A549 treated with DMSO at 1 μM for 4 hours (cell line): ENCODE data around the gene KLK7. TPM values are rescaled to one million over a fixed set of nuclear protein-coding genes. Genes with fewer than 3 reads are reported as not detected.

Source experiments
- total RNA-seq: library from RNA; stranded (reverse); fragments of 200-300 nt; extraction: Qiagen RNA extraction; gene quantifications from 5 replicates; pipeline ENCODE4 v1.2.3, GENCODE V29; 2022; ENCODE audit warnings: low read depth

The KLK7 gene
- total RNA-seq: not detected in 5 replicates

DNA sequence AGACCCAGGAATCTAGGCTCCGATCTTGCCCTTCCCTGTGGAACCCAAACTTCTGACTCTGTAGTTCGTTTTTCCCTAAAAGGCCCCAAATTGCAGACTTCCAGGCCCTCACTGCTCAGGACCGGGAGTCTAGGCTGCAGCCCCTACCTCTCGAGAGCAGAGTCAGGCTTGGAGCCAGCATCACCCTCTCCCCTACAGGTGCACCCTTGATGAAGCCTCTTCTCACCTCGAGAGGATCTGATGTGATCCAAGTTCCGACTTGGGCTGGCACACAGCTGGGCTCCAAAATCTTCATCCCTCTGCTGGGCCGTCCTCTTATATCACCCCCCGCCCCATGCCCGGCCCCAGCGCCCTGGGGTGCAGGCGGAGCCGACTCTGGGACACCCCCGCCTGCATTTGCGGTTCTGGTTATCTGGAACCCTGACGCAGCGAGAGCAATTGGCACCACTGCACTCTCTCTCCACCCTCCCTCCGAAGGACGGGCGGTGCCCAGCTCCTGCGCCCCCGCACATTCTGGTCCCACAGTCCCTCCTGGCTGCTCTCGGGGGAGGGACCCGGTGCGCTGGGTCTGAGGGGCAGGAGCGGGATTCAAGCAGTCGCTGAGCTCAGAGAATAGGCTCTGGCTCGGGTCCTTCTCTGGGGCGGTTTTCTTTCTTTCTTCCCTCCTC is at the start of gene KLK7:
KLK7 (minus strand) TSS at position 293 of the 668 bp plus-strand sequence. CDS start 1,518 bp downstream, outside the sequence.

DNA sequence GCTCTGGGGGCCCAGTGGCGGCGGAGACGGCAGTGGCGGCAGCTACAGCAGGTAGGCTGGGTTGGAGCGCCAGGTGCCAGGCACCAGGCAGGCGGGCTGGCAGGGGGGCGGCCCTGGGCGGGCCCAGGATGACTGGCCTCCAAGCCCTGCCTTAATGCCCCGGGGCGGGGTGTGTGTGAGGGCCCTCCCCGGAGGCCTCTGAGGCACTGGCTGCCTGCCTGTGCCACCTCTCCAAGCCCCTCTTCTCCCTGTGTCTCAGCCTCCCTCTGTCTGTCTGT is 42.8 kb upstream of the KLK7 start, which contains the start of gene KLK11:
KLK11 (minus strand) TSS at position 63 of the 278 bp plus-strand sequence. CDS start 985 bp downstream, outside the sequence.

DNA sequence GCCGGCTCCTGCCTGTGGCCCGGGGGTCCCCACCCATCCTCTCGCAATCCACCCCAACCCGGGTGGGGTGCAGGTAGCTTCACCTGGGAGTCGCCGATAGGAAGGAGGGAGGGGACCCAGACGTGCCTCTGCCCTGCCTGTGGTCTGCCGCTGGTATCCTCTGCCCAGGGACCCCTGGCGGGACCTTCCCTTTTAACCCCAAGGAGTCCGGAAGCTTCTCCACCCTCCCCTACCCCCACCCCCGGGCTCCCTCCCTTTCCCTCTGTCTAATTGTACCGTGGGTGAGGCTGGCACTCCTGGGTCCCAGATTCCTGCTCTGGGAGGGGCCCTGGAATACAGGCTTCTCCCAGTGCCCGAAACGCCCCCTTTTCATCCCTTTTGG is 35.8 kb upstream of the KLK7 start, which contains the start of gene KLK10:
KLK10 (minus strand) TSS at position 166 of the 382 bp plus-strand sequence. CDS start 579 bp downstream, outside the sequence.

DNA sequence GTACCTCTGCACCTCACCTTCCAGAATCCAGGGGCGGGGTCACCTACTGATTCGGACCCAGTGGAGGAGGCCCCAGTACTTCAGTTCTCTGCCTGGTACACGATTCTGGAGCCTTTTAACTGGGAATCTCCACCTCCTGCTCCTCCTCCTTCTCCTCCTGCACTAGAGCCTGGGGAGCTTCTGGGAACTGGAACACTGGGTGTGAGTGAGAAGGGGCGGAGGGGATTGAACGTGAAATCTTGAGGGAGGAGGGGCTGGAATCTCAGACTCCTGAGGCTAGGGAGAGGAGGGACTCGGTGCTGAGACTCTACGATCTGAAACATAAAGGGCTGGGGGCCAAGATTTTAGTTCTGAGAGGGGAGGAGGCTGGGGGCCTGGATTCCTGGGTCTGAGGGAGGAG is 17.8 kb upstream of the KLK7 start, which contains the start of gene KLK8:
KLK8 (minus strand) TSS at position 90 of the 400 bp plus-strand sequence. CDS start 437 bp downstream, outside the sequence.

DNA sequence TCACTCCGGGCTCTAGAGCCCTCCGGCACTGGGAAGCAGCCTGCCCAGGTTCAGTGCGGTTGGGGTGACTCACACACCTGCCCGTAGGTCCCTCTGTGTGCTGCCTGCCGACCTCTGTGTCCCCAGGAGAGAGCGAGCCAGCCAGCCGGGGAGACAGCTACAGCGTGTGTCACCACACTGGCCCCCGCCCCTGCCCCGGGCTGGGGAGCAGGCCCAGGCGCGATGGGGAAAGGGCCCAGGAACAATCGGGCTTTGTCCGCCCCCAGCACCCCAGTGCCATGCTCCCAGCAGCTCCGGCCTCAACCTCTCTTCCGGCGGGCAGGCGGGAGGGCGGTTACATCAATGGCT is 14.3 kb downstream of the KLK7 start, which contains the start of gene KLK6:
KLK6 (minus strand) TSS at position 179 of the 348 bp plus-strand sequence. CDS start 1,487 bp downstream, outside the sequence.

DNA sequence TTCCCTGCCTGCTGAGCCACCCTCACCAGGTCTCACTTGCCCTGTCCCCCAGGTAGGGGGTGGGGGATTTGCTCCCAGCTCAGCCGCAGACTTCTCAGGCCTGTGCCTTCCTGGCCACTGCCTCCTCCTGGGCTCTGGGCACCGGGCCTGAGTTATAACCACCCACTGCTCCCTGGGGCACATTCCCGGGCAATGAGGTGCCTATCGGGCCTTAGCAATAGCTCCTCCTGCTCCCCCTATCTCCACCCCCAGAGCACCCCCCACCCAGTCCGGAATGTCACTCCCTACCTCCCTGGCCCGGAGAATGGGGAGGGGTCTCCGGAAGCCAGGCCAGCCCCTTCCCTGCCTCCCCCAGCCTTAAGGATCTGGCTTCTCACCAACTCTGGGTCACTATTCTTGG is 30.8 kb downstream of the KLK7 start, which contains the start of gene KLK5:
KLK5 (minus strand) TSS at position 129 of the 400 bp plus-strand sequence. CDS start 381 bp downstream, outside the sequence.

Other genes with a start within 250 kb of the KLK7 start
- not detected in 5 replicates for gene GPR32, start 213.5 kb downstream of the KLK7 start, total RNA-seq
- not detected in 5 replicates for gene ACP4, start 193.5 kb downstream of the KLK7 start, total RNA-seq
- 0.11 to 0.13 TPM in 2 of 5 replicates, not detected in the others for gene KLK1, start 160.1 kb downstream of the KLK7 start, total RNA-seq
- gene KLK15, start 150.3 kb downstream of the KLK7 start, total RNA-seq: not detected in 5 replicates
- not detected in 5 replicates for gene KLK3, start 129.0 kb downstream of the KLK7 start, total RNA-seq
- 0.09 to 0.17 TPM in 2 of 5 replicates, not detected in the others for gene KLK2, start 110.5 kb downstream of the KLK7 start, total RNA-seq
- gene KLK4, start 72.5 kb downstream of the KLK7 start, total RNA-seq: 0.07 to 0.17 TPM (median 0.09 TPM) in 3 of 5 replicates, not detected in the others
- gene KLK5, start 30.9 kb downstream of the KLK7 start, total RNA-seq: 0.08 TPM in 1 of 5 replicates, not detected in the others
- gene KLK6, start 14.3 kb downstream of the KLK7 start, total RNA-seq: 0.19 to 0.51 TPM (median 0.29 TPM) in 5 replicates
- gene KLK8, start 17.7 kb upstream of the KLK7 start, total RNA-seq: not detected in 5 replicates
- gene KLK10, start 35.8 kb upstream of the KLK7 start, total RNA-seq: 0.25 to 0.40 TPM (median 0.34 TPM) in 5 replicates
- not detected in 5 replicates for gene KLK11, start 42.7 kb upstream of the KLK7 start, total RNA-seq
- not detected in 5 replicates for gene KLK12, start 51.1 kb upstream of the KLK7 start, total RNA-seq
- 0.14 to 0.37 TPM in 2 of 5 replicates, not detected in the others for gene KLK13, start 81.2 kb upstream of the KLK7 start, total RNA-seq
- gene KLK14, start 99.0 kb upstream of the KLK7 start, total RNA-seq: 0.25 to 0.67 TPM (median 0.45 TPM) in 5 replicates
- 3.7 to 14.1 TPM (median 12.7 TPM) in 5 replicates for gene CTU1, start 124.5 kb upstream of the KLK7 start, total RNA-seq
- gene SIGLEC9, start 141.0 kb upstream of the KLK7 start, total RNA-seq: 0.07 to 0.18 TPM in 2 of 5 replicates, not detected in the others
- gene SIGLEC7, start 158.4 kb upstream of the KLK7 start, total RNA-seq: not detected in 5 replicates
- 0.12 to 0.49 TPM in 2 of 5 replicates, not detected in the others for gene CD33, start 241.2 kb upstream of the KLK7 start, total RNA-seq